M059J (cell line): ENCODE measurements around the gene MYADM. TPM values are rescaled to one million over a fixed set of nuclear protein-coding genes. Genes with fewer than 3 reads are reported as not detected.
"Not testable (repeated sequence)": the region's sequence is repeated elsewhere in the genome, so short reads cannot be mapped to it uniquely, and the experiment has no call there.

Experiments
- DNase-seq: peaks from one replicate; pipeline ENCODE4 v3.0.0-alpha.2; 2012; ENCODE audit warnings: low read depth
- total RNA-seq: library from RNA; depleted of rRNA; stranded (reverse); fragments of >200 nt; shearing (Covaris generic); gene quantifications from 2 replicates; pipeline ENCODE4 v1.2.3, GENCODE V29; 2014; rRNA removed

MYADM gene
- total RNA-seq: 26.6 and 41.1 TPM in 2 replicates

GRCh38 chr19:53867225-53868090, at the start of gene MYADM:
Gene MYADM, plus strand, starts transcription at chr19:53867883. Its CDS starts 5,647 bp downstream, at chr19:53873530.
- DNase-seq: peak; percentile 99

GRCh38 chr19:53818756-53819155, 48.9 kb upstream of the MYADM start:
- DNase-seq: no peak

- no peak for DNase-seq
Observed at GRCh38 chr19:53819861-53820260, 47.8 kb upstream of the MYADM start.

- DNase-seq: no peak
Observed at GRCh38 chr19:53823380-53824120, 44.1 kb upstream of the MYADM start.

- DNase-seq: no peak
Observed at GRCh38 chr19:53824134-53824611, 43.5 kb upstream of the MYADM start, which contains the start of gene NLRP12. Gene NLRP12, minus strand, starts transcription at chr19:53824314. Its CDS starts 140 bp downstream, at chr19:53824174.

- no peak for DNase-seq
Observed at GRCh38 chr19:53826876-53827275, 40.8 kb upstream of the MYADM start.

GRCh38 chr19:53828531-53828930, 39.2 kb upstream of the MYADM start:
- DNase-seq: no peak

GRCh38 chr19:53832861-53833260, 34.8 kb upstream of the MYADM start:
- DNase-seq: not testable (repeated sequence)

- not testable (repeated sequence) for DNase-seq
Observed at GRCh38 chr19:53838446-53838845, 29.2 kb upstream of the MYADM start.

GRCh38 chr19:53840241-53840640, 27.4 kb upstream of the MYADM start:
- DNase-seq: not testable (repeated sequence)

- peak; percentile 87 for DNase-seq
Observed at GRCh38 chr19:53840914-53841313, 26.8 kb upstream of the MYADM start.

GRCh38 chr19:53844849-53845246, 22.8 kb upstream of the MYADM start:
- no peak for DNase-seq

GRCh38 chr19:53847555-53847954, 20.1 kb upstream of the MYADM start:
- DNase-seq: no peak

GRCh38 chr19:53849237-53849676, 18.4 kb upstream of the MYADM start:
- DNase-seq: peak; percentile 68

GRCh38 chr19:53853707-53854106, 14.0 kb upstream of the MYADM start:
- no peak for DNase-seq

- no peak for DNase-seq
Observed at GRCh38 chr19:53864308-53864836, 3.3 kb upstream of the MYADM start.

- DNase-seq: no peak
Observed at GRCh38 chr19:53865523-53865917, 2.2 kb upstream of the MYADM start.

- DNase-seq: peak; percentile 84
Observed at GRCh38 chr19:53865918-53866864, 1.5 kb upstream of the MYADM start.

- no peak for DNase-seq
Observed at GRCh38 chr19:53866865-53867224, 838 bp upstream of the MYADM start.

GRCh38 chr19:53868091-53868891, 608 bp downstream of the MYADM start:
- DNase-seq: peak; percentile 78
